Jurkat, Clone E6-1 (cell line): ENCODE results near the gene ADAMTS3. TPM values are rescaled to one million over a fixed set of nuclear protein-coding genes. Genes with fewer than 3 reads are reported as not detected.

Source experiments
- DNase-seq: peaks from one replicate; pipeline ENCODE4 v3.0.0-alpha.2; 2011; ENCODE audit warnings: low read depth, low spot score
- H3K4me3 ChIP-seq: 2 replicates; pipeline ENCODE4 v1.5.1; 2011; ENCODE audit warnings: mild to moderate bottlenecking, low read length, control low read depth, moderate library complexity
- polyA plus RNA-seq: library from polyadenylated mRNA; unstranded; fragments of >200 nt; gene quantifications from one replicate; pipeline ENCODE4 v1.2.1, GENCODE V29; 2012; ENCODE audit warnings: missing spikeins; ENCODE audit not compliant: insufficient read length, insufficient read depth

Gene ADAMTS3
- 0.18 TPM for polyA plus RNA-seq

DNA sequence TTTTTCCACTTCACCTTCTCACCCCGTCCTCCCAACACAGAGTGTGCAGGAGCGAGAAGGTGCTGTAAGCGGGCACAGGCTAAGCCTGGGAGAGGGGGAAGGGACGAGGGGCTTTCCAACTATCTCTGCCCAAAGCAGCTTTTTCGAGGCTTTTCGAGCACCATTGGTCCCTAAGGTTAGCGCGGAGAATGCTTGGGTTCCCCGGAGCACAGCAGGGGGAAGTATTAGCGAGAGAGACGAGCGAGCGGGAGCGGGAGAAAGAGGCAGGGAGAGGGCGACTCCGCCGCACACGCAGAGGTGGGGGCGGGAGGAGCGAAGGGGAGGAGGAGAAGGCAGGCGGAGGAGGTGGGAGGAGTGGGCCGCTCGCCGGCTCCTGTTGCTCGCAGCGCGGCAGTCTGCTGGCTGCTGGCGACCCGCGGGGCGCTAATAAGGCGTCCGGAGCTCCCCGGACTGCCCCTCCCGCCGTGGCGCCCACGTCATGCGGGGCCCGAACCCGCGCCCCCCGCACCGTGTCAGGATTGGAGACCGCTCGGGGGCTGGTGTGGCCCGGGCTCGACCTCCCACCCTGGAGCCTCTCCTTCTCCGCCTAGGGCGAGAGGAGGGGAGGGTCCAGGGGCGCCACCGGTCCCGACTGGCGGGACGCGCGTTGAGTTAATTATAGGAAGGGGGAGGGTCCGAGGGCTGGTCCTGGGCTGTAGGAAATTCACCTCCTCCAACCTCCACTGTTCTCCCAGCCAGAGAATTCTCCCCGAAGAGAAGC, at the start of gene ADAMTS3:
Gene ADAMTS3 (minus strand): TSS at position 263 of the 760 bp plus-strand sequence. CDS start 459 bp downstream, outside the sequence.
- H3K4me3 ChIP-seq = peak within 1 kb of the TSS; percentile 55
- no peak for DNase-seq

DNA sequence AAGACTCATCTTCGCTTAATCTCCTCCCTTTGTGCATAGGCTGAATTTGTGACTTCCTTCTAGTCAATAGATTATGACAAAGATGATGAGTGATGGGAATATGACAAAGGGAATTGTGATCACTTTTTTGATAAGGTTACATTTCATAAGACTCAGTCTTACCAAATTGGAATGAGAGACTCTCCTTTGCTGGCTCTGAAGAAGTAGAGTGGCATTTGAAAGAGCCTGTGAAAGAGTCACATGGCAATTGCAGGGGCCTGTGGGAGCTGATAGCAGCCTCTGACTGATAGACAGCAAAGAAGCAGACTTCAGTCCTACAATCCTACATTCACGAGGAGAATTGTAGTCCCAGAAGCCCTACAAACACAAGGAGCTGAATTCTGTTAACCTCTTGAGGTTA, 44.9 kb upstream of the ADAMTS3 start:
- no peak overlapping the region for H3K4me3 ChIP-seq
- DNase-seq = no peak

DNA sequence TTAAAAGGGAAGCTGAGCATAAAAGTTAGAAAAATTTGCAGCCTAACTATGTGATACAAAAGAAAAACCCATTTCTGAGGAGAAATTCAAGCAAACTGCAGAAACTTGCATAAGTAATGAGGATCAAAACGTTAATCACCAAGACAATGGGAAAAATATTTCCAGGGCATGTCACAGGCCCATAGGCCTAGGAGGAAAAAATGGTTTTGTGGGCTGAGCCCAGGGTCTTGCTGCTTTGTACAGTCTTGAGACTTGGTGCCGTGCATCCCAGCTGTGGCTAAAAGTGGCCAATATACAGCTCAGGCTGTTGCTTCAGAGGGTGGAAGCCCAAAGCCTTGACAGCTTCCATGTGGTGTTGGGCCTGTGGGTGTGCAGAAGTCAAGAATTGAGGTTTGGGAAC, 37.7 kb upstream of the ADAMTS3 start:
- no peak overlapping the region for H3K4me3 ChIP-seq
- no peak for DNase-seq

DNA sequence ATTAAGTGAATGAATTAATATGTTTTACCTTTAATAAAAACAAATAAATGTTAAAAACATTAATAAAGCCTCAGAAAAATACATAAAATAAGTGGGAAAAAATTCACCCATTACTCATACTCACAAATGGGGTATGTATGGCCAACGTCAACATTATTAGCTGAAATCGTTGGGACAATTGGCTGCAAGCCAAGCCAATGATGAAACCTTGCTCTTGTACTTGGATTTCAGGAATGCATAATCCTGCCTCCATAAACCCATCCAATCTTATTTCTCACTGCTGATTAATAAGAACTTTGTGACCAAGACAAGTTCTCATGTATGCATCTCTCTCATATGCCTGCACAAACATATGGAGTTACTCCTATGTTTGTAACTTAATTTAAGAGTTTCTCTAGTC, 35.3 kb upstream of the ADAMTS3 start:
- no peak overlapping the region for H3K4me3 ChIP-seq
- DNase-seq = no peak

DNA sequence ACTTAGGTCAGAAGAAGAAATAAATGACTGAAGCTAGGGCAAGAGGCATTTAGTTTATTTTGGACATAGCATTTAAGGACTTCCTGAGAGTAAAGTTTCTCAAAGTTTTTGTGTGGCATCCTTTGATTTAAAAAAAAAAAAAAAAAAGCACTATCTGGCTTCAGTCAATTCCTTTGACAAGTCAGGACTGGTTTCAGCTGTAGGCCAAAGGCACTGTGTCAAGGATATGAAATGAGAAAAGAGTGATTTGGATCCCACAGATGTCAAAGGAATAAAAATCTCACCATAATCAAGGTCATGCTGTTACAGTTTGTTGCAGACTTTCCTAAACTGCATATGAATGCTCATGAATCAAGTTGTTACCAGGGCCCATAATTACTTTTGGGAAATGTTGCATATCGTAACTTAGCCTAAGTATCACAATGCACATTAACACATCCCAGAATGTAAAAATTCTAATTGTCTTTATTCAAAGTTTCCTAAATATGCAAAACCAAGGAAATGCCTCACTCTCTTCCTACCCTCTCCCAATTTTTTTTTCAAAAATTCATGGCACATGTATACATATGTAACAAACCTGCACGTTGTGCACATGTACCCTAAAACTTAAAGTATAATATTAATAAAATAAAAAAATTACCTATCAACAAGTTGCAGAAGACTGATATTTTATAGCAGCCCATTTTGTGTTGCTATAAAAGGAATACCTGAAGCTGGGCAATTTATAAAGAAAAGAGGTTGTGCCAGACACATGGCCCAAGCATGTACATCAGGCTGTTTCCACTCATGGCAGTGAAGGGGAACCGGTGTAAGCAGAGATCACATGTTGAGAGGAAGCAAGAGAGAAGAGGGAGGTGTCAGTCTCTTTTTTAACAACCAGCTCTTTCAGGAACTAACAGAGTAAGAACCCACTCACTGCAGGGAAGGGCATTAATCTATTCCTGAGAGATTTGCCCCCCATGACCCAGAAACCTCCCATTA, 33.7 kb upstream of the ADAMTS3 start:
- H3K4me3 ChIP-seq = no peak overlapping the region
- no peak for DNase-seq

DNA sequence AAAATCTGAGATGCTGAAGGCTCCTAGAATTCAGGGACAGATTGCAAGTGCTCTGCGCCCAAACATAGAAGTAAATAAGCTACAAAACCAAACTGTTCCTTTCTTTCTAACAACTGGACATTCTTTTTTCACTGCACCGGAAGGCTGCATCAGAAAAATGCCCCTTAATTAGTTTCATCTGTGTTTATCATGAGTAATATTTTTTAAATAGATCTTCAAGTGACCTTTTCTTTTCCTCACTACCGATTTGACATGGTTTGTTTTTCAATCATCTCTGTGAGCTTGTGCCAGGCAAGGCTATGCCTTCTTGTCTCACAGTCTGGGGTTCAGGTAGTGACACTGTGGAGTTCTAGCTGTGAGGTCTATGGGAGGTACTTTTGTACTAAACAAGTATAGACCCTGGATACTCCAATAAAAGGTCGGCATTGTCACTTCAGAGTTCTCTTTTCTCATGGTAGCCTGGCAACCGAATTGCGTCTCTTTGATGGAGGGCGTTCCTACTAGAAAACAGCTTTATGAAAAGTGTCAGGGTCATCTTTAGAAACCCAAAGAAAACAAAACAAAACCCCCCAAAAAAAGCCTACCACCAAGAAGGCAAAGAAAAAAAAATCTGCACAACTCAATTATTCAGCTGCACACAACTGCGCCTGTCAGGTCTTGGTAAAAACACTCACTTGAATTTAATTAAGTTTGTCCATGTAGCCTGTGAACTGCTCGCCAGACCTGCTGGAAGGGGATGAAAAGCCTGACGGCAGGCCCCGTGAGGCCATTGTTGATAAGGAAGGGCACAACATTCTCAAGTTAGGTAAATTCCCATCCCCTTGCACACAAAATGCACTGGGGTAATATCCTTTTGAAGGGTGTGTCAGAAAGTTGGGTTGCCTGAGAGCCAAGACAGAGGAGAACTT, 22.8 kb upstream of the ADAMTS3 start:
- no peak overlapping the region for H3K4me3 ChIP-seq
- DNase-seq = no peak

DNA sequence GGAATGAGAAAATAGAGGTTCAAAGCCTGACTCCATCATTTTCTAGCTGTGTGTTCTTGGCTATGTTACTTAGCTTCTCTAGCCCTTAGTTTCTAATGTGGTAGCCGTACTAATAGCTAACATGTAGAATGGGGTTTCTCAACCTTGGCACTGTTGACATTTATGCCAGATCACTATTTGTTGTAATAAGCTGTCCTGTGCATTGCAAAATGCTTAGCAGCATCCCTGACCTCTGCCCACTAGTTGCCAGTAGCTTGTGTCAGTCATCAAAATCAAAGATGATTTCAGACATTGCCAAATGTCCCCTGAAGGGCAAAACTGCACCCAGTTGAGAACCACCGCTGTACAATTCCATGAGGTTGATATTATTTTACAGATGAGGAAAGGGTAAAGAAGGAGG, 18.3 kb upstream of the ADAMTS3 start:
- no peak overlapping the region for H3K4me3 ChIP-seq
- DNase-seq = no peak

DNA sequence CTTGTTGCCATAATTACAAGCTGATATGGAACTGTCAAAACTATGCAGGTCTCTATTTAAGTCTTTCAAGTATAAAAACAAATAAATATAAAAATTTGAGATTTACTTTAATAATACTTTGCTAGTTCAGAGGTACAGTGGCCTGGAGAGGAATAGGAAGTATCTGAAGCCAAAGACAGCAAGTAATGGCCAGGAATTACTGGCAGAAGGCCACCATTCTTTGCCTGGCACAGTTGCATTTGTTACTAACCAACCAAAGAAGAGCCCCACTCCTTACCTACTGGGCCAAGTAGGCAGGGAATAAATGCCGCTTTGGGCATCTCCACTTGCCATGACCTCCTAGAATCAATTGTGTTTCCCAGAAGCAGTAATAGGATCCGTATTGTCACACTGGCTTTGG, 13.8 kb upstream of the ADAMTS3 start:
- no peak for DNase-seq
- no peak overlapping the region for H3K4me3 ChIP-seq

DNA sequence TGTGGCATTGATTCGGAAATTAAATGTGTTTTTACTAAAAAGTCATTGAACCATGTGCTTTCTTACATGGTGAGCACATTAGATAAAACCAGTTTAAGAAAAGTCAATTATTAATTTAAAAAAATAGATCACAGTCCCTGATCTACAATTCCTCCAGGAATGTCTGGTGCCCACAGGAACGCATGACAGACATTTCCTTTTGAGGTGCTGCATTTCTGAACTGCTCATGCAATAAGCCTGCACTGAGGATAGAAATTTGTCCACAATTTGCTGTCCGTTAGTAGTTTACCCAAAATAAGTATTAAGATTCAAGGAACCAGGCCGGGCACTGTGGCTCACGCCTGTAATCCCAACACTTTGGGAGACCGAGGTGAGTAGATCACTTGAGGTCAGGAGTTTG, 8.2 kb upstream of the ADAMTS3 start:
- H3K4me3 ChIP-seq = no peak overlapping the region
- no peak for DNase-seq

DNA sequence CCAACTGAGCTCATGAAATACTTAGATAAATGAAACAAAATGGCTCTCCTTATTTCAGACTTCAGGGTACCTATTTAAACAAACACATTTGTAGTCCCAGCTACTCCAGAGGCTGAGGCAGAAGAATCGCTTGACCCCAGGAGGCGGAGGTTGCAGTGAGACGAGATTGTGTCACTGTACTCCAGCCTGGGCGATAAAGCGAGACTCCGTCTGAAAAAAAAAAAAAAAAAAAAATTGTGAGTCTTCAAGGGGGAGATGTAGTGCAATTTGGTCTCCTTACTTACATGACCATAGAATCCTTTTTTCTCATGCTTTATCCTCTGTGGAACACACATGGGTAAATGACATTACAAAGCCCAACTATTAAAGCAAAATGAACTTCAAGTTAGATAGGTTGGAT, 2.3 kb upstream of the ADAMTS3 start:
- no peak for DNase-seq
- no peak overlapping the region for H3K4me3 ChIP-seq

DNA sequence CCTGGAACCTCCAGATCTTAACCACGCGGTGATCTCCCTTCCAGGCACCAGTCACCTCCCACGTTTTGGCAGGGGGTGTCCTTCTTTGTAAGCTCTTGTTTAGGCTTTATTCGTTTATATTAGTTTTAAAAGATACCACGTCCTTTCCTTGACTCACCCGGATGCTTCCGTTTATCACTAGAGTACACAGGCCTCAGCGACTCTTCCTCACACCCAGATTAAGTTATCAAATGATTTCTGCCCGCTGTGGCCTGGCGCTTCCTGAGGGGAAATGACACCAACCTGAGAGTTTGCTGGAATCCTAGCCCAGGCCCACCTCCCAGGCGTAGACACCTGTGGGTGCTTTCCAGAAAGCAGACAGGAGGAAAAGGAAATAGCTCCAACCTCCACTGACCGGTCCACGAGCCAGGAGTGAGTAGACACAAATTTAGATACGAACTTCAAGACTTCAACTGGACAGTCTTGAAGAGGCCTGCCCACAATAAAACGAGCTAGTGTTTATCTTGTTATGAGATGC, 756 bp upstream of the ADAMTS3 start:
- no peak overlapping the region for H3K4me3 ChIP-seq
- no peak for DNase-seq

DNA sequence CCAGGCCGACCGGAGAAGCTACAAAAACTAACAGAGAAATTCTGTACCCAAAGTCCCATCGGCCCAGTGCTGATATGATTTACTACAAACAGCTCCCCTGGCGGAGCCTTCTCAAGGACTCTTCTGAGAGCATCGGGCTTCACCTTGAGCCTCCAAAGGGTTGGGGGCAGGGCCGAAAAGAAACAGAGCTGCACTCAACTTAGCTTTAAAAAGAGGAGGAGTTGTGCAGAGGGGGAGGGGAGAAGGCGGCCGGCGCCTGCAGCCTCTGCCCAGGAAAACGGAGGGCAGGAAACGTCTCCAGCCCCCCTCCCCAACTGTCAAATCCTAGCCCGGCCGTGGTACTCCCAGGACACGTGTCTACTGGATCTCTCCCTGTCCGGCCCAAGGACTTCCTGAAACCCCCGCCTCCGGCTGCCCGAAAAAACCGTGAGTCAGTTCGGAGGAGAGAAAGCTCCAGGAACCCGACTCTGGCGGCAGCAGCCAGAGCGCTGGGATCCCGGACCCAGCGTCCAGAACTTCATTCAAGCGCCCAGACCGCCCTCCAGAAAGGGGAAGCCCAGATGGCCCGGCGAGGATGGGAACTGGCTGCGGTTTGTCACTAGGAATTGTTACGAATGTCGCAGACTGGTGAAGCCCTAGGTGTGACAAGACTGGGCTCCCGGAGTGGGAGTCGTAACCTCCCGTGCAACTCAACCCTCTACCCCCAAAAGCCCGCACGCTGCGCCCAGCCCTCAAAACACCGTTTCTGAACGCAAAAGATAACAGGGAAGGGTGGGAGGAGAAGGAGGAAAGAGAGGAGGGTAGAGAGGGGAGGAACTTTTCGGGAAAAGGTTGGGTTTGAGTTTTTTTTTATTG, 973 bp downstream of the ADAMTS3 start:
- H3K4me3 ChIP-seq = peak overlapping the region; percentile 55
- peak; percentile 56 for DNase-seq

DNA sequence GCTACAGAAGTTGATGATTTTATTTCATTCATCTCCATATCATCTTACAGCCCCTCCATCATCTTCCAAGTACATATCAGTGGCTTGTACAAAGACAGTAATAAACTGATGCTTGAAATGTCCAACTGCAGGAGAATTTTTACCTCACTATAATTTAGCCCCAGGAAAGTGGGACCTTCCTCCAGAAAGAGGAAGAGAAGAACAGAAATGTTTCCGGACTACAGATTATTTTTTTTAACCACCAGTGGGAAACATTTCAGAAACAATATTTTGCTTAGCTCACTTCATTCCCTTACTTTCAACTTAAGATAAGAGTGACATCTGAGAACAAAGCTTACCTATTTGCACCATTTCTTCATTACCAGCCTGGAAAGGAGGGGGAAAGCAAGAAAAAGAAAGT, 2.0 kb downstream of the ADAMTS3 start:
- no peak for DNase-seq
- H3K4me3 ChIP-seq = no peak overlapping the region

DNA sequence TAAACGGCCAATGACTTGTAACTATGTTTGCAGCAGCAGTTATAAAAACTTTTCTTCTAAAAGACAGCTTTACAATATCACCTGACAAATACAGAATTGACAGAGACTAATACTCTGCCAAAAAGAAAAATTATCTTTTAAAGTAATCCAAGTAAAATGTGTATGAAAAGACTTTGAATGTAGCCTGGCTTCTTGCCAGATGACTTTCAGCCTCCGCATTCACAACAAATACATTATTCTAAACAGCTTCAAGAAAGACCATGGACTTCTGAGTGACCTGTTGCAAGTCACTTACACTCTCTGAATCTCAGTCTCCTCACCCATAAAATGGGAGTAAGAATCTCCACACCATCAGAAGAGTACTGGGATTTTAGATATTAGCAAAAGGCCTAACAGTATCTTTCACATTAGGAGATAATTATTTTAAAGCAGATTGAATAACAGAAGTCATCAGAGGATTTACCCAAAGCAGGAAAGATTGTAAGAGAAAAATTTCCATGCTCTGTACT, 2.5 kb downstream of the ADAMTS3 start:
- no peak overlapping the region for H3K4me3 ChIP-seq
- DNase-seq = no peak

DNA sequence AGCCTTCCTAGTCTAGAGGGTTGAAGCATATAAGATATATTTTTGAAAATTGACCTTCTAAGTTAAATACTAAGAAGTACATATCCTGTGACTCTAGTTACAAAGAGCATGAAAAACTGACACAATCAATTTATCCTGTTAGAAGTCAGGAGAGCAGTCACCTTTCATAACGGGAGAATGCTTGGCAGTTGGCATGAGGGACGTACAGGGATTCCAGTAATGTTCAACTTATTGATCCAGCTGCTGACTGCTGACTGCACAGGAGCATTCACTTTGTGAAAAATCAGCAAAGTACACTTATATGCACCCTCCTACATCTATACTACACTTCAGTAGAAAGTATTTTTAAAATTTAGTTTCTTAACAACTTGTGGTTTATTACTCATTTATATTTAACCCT, 4.2 kb downstream of the ADAMTS3 start:
- no peak overlapping the region for H3K4me3 ChIP-seq
- no peak for DNase-seq

DNA sequence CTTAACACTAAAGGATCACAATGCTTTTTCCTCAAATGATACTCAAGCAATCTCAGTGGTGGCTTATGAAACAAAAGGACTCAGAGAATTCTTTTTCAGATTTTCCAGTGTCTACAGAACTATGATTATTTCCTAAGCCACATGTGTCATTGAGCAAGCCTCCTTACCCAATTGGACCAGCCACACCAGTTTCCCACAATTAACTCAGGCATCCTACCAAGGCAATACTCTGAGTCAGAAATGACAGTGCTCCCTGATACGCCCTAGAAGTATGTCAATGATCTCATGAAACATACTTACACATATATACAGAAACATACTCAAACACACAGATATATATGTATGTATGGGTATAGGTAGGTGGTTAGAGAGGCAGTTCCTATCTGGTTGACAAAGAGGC, 4.8 kb downstream of the ADAMTS3 start:
- no peak overlapping the region for H3K4me3 ChIP-seq
- DNase-seq = no peak

DNA sequence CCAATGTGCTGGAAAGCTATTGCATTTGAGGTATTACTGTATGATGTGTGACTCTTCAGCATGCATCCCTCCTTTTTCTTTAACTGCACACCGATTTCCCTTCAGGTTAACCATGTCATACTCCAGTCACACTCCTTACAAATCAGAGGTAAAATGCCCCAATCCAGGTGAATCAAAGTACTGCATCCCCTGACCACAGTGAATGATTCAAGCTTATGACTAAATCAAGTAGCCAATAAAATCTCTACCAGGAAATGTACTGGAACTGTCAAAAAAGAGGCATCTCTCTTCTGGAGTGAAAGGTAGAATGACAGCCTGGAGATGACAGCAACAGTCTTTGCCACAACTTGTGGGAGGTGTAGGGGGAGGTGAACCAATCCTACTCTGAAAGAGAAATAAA, 10.4 kb downstream of the ADAMTS3 start:
- no peak for DNase-seq
- no peak overlapping the region for H3K4me3 ChIP-seq

DNA sequence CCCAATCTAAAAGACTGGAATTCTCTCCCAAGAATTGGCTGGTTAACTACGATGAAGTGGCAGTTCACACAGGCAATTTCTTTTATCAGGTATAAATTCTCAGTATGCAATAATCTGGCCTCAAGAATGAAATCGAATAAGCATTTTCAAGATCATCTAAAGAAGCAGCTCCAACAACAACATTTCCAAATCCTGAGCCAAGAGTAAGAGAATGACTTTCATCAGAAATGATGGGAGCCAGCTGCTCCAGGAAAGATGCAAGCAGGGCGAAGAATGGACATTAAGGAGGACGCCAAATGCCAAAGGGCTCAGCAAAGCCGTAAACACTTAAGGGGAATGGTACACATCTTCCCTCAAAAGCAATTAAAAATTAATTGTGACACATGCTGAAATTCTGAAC, 12.0 kb downstream of the ADAMTS3 start:
- no peak overlapping the region for H3K4me3 ChIP-seq
- no peak for DNase-seq
